GM12892 (cell line): ENCODE results near the gene NCK2.

Source experiments
- POLR2A ChIP-seq: IDR thresholded peaks from 2 replicates; pipeline ENCODE4 v1.6.1; 2011; ENCODE audit warnings: low read depth, low read length, control low read depth
- POLR2AphosphoS5 ChIP-seq: IDR thresholded peaks from 2 replicates; pipeline ENCODE4 v1.6.1; 2011; ENCODE audit warnings: low read depth, low read length, control low read depth
- TAF1 ChIP-seq: IDR thresholded peaks from 2 replicates; pipeline ENCODE4 v1.6.1; 2011; ENCODE audit warnings: low read depth, mild to moderate bottlenecking, control low read depth, low read length, borderline replicate concordance

DNA sequence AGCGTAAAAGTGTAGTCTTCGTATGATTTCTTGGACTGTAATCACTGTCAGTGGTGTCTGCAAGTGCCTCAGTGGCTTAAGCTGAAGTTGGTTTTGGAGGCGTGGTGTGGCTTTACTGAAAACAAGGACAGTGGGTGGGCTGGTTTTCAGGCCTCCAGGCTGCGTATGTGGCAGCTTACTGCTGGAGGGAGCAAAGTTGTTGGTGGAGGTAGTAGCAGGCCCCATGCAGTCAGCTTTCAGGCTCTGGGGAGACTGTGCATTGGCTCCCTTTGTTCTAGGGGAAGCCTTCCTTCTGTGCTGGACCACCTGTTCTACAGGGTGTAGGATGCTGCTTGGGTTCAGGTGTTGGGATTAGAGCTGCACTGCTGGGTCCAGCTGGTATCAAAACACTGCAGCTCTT lies 91.6 kb downstream of the NCK2 start:
- TF ChIP-seq POLR2AphosphoS5 (no peak), POLR2A (no peak), TAF1 (no peak)
